CD4-positive, alpha-beta T cell (primary cell): Measurements from ENCODE around the gene SETBP1. TPM values are rescaled to one million over a fixed set of nuclear protein-coding genes. Genes with fewer than 3 reads are reported as not detected.

Experiments
- ATAC-seq: fragments of 200-7000 bp; cut with Tn5 transposase; one replicate; pipeline ENCODE4 v1.10.0; 2022; ENCODE audit warnings: mild to moderate bottlenecking; ENCODE audit not compliant: poor library complexity
- CTCF ChIA-PET: fragments of 350-600 bp; sonication (Branson Sonifier 250); formaldehyde crosslinking; loops from one replicate; lab custom pipeline; 2021; ENCODE audit warnings: antibody characterized with exemption, inconsistent platforms; lab: Charles Lee
- POLR2A ChIA-PET: fragments of 350-600 bp; sonication (Branson Sonifier 250); formaldehyde crosslinking; loops from one replicate; lab custom pipeline; 2021; ENCODE audit warnings: antibody characterized with exemption, inconsistent platforms; lab: Charles Lee
- DNase-seq, 14 experiments: peaks; one replicate each; pipeline ENCODE4 v3.0.0-alpha.2; 2013 to 2020; ENCODE audit warnings: mixed read lengths in 2 of 14
- H3K27ac ChIP-seq, 2 donors: one replicate each; pipeline versions ENCODE4 v1.5.1 to v1.7.0; 2013; ENCODE audit warnings: low read length in 2 of 2, low read depth in 1 of 2, mild to moderate bottlenecking in 1 of 2
- H3K27me3 ChIP-seq, 2 experiments: 1 replicate in 1 of 2; 2 replicates in 1 of 2; pipeline versions ENCODE4 v1.6.1 to v1.7.0; 2013; ENCODE audit warnings: low read length in 2 of 2, control low read depth in 1 of 2, mild to moderate bottlenecking in 1 of 2, moderate library complexity in 1 of 2; ENCODE audit not compliant: insufficient read depth in 2 of 2, control insufficient read depth in 1 of 2
- H3K36me3 ChIP-seq: one replicate; pipeline ENCODE4 v1.6.1; 2013; ENCODE audit warnings: low read length, control low read depth; ENCODE audit not compliant: insufficient read depth
- H3K4me1 ChIP-seq: one replicate; pipeline ENCODE4 v1.6.1; 2013; ENCODE audit warnings: low read length, control low read depth; ENCODE audit not compliant: insufficient read depth
- H3K4me3 ChIP-seq: one replicate; pipeline ENCODE4 v1.5.1; 2013; ENCODE audit warnings: mild to moderate bottlenecking, low read length, moderate library complexity
- H3K9me3 ChIP-seq, 2 experiments: 1 replicate in 1 of 2; 2 replicates in 1 of 2; pipeline versions ENCODE4 v1.6.1 to v1.7.0; 2013; ENCODE audit warnings: low read length in 2 of 2, mild to moderate bottlenecking in 2 of 2, control low read depth in 1 of 2, moderate library complexity in 1 of 2; ENCODE audit not compliant: control insufficient read depth in 1 of 2, insufficient read depth in 1 of 2
- H3K27ac Mint-ChIP-seq: one replicate; pipeline ENCODE4 v1.8.0; 2020; ENCODE audit warnings: mixed read lengths
- H3K27me3 Mint-ChIP-seq: one replicate; pipeline ENCODE4 v1.8.0; 2021; ENCODE audit warnings: mixed read lengths
- H3K36me3 Mint-ChIP-seq: one replicate; pipeline ENCODE4 v1.8.0; 2021; ENCODE audit warnings: low read depth, mixed read lengths
- H3K4me1 Mint-ChIP-seq: one replicate; pipeline ENCODE4 v1.8.0; 2021; ENCODE audit warnings: low read depth, mixed read lengths
- H3K4me3 Mint-ChIP-seq: one replicate; pipeline ENCODE4 v1.8.0; 2020; ENCODE audit warnings: mild to moderate bottlenecking, mixed read lengths
- H3K9me3 Mint-ChIP-seq: one replicate; pipeline ENCODE4 v1.8.0; 2020; ENCODE audit warnings: mixed read lengths
- intact Hi-C, 2 experiments: fragments of 100-400 bp; cut with DNase I in 1 of 2; cut with micrococcal nuclease in 1 of 2; formaldehyde crosslinking; loops; one replicate each; pipeline versions ENCODE4 v1.15.1 to v1.9.0; 2023 to 2025; cut with DNase I, micrococcal nuclease
- total RNA-seq, 174 experiments: library from RNA in 2 of 174; stranded (reverse) in 2 of 174; gene quantifications; one replicate each; pipeline ENCODE4 v1.2.3 and lab custom pipeline; 2021 to 2026
- TF ChIP-seq, protein P1 (sequence below): fragments of 200-600 bp; IDR thresholded peaks from one replicate; pipeline ENCODE4 v1.8.0; 2022; ENCODE audit warnings: antibody characterized with exemption, mild to moderate bottlenecking

SETBP1 gene
- total RNA-seq, 2 experiments from 2014 or later, result 0.25 to 0.41 TPM

- H3K27me3 Mint-ChIP-seq, result no peaks in the 10 kb centered on the region
- Histone ChIP-seq H3K4me1 (no peaks in the 10 kb centered on the region), H3K9me3 (no peaks in the 10 kb centered on the region), H3K4me3 (no peak overlapping the region), H3K27me3 (no peaks in the 10 kb centered on the region), H3K27ac (no peak overlapping the region), H3K36me3 (no peaks in the 10 kb centered on the region)
- H3K9me3 Mint-ChIP-seq, result no peaks in the 10 kb centered on the region
- no peak for ATAC-seq
- CTCF ChIA-PET, result no interaction called here
- intact Hi-C loops, result no loop called here
- POLR2A ChIA-PET, result interaction anchor here (0.6 kb wide), 1 partner anchor 81 kb away, joined by 3 read pairs; no protein-coding TSS in a partner anchor
- H3K4me3 Mint-ChIP-seq, result no peak overlapping the region
- TF ChIP-seq, protein P1, sequence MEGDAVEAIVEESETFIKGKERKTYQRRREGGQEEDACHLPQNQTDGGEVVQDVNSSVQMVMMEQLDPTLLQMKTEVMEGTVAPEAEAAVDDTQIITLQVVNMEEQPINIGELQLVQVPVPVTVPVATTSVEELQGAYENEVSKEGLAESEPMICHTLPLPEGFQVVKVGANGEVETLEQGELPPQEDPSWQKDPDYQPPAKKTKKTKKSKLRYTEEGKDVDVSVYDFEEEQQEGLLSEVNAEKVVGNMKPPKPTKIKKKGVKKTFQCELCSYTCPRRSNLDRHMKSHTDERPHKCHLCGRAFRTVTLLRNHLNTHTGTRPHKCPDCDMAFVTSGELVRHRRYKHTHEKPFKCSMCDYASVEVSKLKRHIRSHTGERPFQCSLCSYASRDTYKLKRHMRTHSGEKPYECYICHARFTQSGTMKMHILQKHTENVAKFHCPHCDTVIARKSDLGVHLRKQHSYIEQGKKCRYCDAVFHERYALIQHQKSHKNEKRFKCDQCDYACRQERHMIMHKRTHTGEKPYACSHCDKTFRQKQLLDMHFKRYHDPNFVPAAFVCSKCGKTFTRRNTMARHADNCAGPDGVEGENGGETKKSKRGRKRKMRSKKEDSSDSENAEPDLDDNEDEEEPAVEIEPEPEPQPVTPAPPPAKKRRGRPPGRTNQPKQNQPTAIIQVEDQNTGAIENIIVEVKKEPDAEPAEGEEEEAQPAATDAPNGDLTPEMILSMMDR, result no peak
- no peak for DNase-seq
- H3K4me1 Mint-ChIP-seq, result no peaks in the 10 kb centered on the region
- H3K27ac Mint-ChIP-seq, result no peak overlapping the region
- H3K36me3 Mint-ChIP-seq, result no peaks in the 10 kb centered on the region
Observed at GRCh38 chr18:44778788-44779187, 98.1 kb downstream of the SETBP1 start.

- no peaks in the 10 kb centered on the region for H3K9me3 Mint-ChIP-seq
- DNase-seq (no peak), ATAC-seq (no peak)
- CTCF ChIA-PET, result no interaction called here
- intact Hi-C loops, result no loop called here
- Histone ChIP-seq H3K4me1 (no peaks in the 10 kb centered on the region), H3K4me3 (no peak overlapping the region), H3K36me3 (no peaks in the 10 kb centered on the region), H3K9me3 (no peaks in the 10 kb centered on the region), H3K27ac (no peak overlapping the region), H3K27me3 (no peaks in the 10 kb centered on the region)
- no peak overlapping the region for H3K27ac Mint-ChIP-seq
- no peak overlapping the region for H3K4me3 Mint-ChIP-seq
- H3K36me3 Mint-ChIP-seq, result no peaks in the 10 kb centered on the region
- no peaks in the 10 kb centered on the region for H3K27me3 Mint-ChIP-seq
- POLR2A ChIA-PET, result no interaction called here
- H3K4me1 Mint-ChIP-seq, result no peaks in the 10 kb centered on the region
- TF ChIP-seq, protein P1, result no peak
Observed at GRCh38 chr18:44779753-44780292, 99.1 kb downstream of the SETBP1 start.

GRCh38 chr18:44781886-44782285, 101.2 kb downstream of the SETBP1 start:
- Histone ChIP-seq H3K36me3 (no peaks in the 10 kb centered on the region), H3K4me3 (no peak overlapping the region), H3K9me3 (no peaks in the 10 kb centered on the region), H3K4me1 (no peaks in the 10 kb centered on the region), H3K27ac (no peak overlapping the region), H3K27me3 (no peaks in the 10 kb centered on the region)
- no peaks in the 10 kb centered on the region for H3K36me3 Mint-ChIP-seq
- no peak for DNase-seq
- ChIA-PET POLR2A (no interaction called here), CTCF (no interaction called here)
- no peaks in the 10 kb centered on the region for H3K27me3 Mint-ChIP-seq
- H3K9me3 Mint-ChIP-seq, result no peaks in the 10 kb centered on the region
- intact Hi-C loops, result no loop called here
- TF ChIP-seq, protein P1, result no peak
- H3K4me1 Mint-ChIP-seq, result no peaks in the 10 kb centered on the region
- H3K27ac Mint-ChIP-seq, result no peak overlapping the region
- ATAC-seq, result no peak
- no peak overlapping the region for H3K4me3 Mint-ChIP-seq
